KMS-11 (cell line): ENCODE measurements around the gene C3AR1.

Experiments
- H2AFZ ChIP-seq: fragments of 200-600 bp; sonication (generic); 2 replicates; pipeline ENCODE4 v1.6.1; 2016; ENCODE audit warnings: antibody characterized with exemption, mixed run types, low read depth
- H3K27ac ChIP-seq: fragments of 200-600 bp; sonication (generic); 2 replicates; pipeline ENCODE4 v1.6.1; 2016; ENCODE audit warnings: mild to moderate bottlenecking, mixed run types
- H3K27me3 ChIP-seq: fragments of 200-600 bp; sonication (generic); 2 replicates; pipeline ENCODE4 v1.6.1; 2017; ENCODE audit warnings: mild to moderate bottlenecking, low read depth, mixed run types, moderate library complexity; ENCODE audit not compliant: insufficient read depth
- H3K36me3 ChIP-seq: fragments of 200-600 bp; sonication (generic); 2 replicates; pipeline ENCODE4 v1.6.1; 2017; ENCODE audit warnings: mild to moderate bottlenecking, mixed run types; ENCODE audit not compliant: insufficient read depth
- H3K4me1 ChIP-seq: fragments of 200-600 bp; sonication (generic); 2 replicates; pipeline ENCODE4 v1.6.1; 2016; ENCODE audit warnings: mild to moderate bottlenecking, low read depth, mixed run types; ENCODE audit not compliant: poor library complexity, severe bottlenecking
- H3K4me2 ChIP-seq: fragments of 200-600 bp; sonication (generic); 2 replicates; pipeline ENCODE4 v1.7.0; 2016; ENCODE audit warnings: mild to moderate bottlenecking, mixed run types
- H3K4me3 ChIP-seq: fragments of 200-600 bp; sonication (generic); IDR thresholded peaks from 2 replicates; pipeline ENCODE4 v1.6.1; 2017; ENCODE audit warnings: low read depth, low read length, mixed read lengths; ENCODE audit not compliant: insufficient read depth
- H3K79me2 ChIP-seq: fragments of 200-600 bp; sonication (generic); 2 replicates; pipeline ENCODE4 v1.6.1; 2016; ENCODE audit warnings: low read depth, mixed run types; ENCODE audit not compliant: insufficient read depth
- H3K9ac ChIP-seq: fragments of 200-600 bp; sonication (generic); 2 replicates; pipeline ENCODE4 v1.6.1; 2016; ENCODE audit warnings: mild to moderate bottlenecking, mixed run types
- H4K20me1 ChIP-seq: fragments of 200-600 bp; sonication (generic); 2 replicates; pipeline ENCODE4 v1.6.1; 2016; ENCODE audit warnings: mild to moderate bottlenecking, mixed run types; ENCODE audit not compliant: insufficient read depth
- TF ChIP-seq, protein P1 (sequence below): fragments of 200-600 bp; sonication (generic); conservative IDR thresholded peaks from 2 replicates; pipeline ENCODE4 v1.6.1; 2017; ENCODE audit warnings: low read depth, mild to moderate bottlenecking, antibody characterized with exemption, low read length, moderate library complexity, mixed read lengths

The C3AR1 gene

DNA sequence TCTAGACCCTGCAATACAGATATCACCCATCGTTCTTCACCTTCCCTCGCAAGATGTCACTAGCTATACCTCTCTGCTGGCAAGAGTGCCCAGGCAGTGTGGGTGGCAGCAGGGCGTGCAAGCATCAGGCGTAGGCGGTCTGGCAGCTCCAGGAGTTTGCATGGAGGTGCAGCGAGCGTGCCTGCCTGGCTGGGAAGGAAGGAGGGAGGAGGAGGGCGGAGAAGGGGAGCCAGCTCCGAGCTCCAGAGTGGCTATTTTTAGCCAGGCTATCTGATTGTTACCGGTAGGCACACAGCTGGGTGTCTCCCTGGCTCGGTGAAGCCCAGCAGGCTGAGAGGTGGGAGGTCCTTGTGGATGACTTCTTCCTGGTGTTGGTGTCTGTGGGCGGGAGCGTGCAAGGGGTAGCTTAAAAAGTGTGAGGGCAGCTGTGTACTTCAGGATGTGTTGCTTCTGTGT is 27.5 kb downstream of the C3AR1 start:
- H3K36me3 ChIP-seq = no peaks in the 10 kb centered on the region
- no peaks in the 10 kb centered on the region for H3K27me3 ChIP-seq
- TF ChIP-seq, protein P1, sequence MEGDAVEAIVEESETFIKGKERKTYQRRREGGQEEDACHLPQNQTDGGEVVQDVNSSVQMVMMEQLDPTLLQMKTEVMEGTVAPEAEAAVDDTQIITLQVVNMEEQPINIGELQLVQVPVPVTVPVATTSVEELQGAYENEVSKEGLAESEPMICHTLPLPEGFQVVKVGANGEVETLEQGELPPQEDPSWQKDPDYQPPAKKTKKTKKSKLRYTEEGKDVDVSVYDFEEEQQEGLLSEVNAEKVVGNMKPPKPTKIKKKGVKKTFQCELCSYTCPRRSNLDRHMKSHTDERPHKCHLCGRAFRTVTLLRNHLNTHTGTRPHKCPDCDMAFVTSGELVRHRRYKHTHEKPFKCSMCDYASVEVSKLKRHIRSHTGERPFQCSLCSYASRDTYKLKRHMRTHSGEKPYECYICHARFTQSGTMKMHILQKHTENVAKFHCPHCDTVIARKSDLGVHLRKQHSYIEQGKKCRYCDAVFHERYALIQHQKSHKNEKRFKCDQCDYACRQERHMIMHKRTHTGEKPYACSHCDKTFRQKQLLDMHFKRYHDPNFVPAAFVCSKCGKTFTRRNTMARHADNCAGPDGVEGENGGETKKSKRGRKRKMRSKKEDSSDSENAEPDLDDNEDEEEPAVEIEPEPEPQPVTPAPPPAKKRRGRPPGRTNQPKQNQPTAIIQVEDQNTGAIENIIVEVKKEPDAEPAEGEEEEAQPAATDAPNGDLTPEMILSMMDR = no peak
- no peak overlapping the region for H2AFZ ChIP-seq
- H3K4me3 ChIP-seq = no peak overlapping the region
- no peaks in the 10 kb centered on the region for H3K79me2 ChIP-seq
- H3K9ac ChIP-seq = no peak overlapping the region
- peaks cover 19% of the 10 kb centered on the region for H3K4me1 ChIP-seq
- no peaks in the 10 kb centered on the region for H4K20me1 ChIP-seq
- no peak overlapping the region for H3K27ac ChIP-seq
- H3K4me2 ChIP-seq = no peak overlapping the region

DNA sequence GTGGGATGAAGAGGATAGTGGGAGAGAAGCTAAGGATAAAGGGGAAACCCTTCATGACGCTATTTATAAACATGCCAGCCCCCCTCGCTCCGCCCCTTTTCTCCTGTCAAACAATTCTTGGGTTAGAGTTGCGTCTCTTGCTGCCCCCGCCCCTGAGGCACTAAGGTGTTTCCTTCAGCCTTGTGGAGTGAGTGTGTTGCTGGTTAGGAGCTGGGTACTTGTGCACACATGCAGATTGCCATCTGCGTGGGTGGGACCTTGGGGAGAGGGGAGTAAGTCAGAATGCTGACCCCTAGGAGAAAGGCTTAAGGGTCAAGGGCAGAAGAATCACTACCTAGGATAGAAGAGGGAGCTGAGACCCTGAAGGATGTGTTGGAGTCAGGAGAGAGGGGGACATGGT is 28.2 kb downstream of the C3AR1 start:
- Histone ChIP-seq H2AFZ (no peak overlapping the region), H3K4me3 (no peak overlapping the region), H3K27me3 (no peaks in the 10 kb centered on the region), H3K36me3 (no peaks in the 10 kb centered on the region), H3K9ac (no peak overlapping the region), H4K20me1 (no peaks in the 10 kb centered on the region), H3K4me2 (no peak overlapping the region), H3K4me1 (peaks cover 19% of the 10 kb centered on the region), H3K27ac (no peak overlapping the region), H3K79me2 (no peaks in the 10 kb centered on the region)
- TF ChIP-seq, protein P1 = no peak

DNA sequence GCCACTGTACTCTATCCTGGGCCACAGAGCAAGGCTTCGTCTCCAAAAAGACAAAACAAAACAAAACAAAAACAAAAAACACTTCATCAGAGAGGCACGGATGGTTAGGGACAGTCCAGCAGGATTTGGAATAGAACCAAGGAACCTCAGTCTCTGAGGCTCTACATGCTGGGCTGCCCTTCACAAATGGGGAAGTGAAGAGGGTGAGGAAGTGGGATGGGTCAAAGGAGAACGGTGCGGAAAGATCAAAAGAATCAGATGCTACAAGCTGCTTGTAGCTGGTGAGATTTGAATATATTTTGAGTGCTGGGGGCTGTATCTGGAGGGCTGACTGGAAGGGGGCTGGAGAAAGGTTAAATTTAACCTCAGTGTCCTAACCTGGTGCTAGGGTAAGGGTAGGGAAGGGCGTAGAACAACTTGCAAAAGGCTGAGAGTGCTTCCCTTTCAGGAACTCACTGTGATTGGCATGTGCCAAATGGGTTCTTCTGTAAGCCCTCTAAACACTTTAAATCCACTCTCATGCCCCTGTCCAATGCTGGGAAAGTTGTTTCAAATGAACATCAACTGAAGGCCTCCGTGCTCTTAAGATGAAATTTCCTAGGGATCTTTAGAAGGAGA is 29.0 kb downstream of the C3AR1 start:
- H3K79me2 ChIP-seq = no peaks in the 10 kb centered on the region
- H3K4me3 ChIP-seq = no peak overlapping the region
- H3K36me3 ChIP-seq = no peaks in the 10 kb centered on the region
- H3K9ac ChIP-seq = no peak overlapping the region
- TF ChIP-seq, protein P1 = no peak
- no peaks in the 10 kb centered on the region for H3K27me3 ChIP-seq
- no peak overlapping the region for H3K27ac ChIP-seq
- no peak overlapping the region for H2AFZ ChIP-seq
- no peak overlapping the region for H3K4me2 ChIP-seq
- H3K4me1 ChIP-seq = peaks cover 19% of the 10 kb centered on the region
- H4K20me1 ChIP-seq = no peaks in the 10 kb centered on the region

DNA sequence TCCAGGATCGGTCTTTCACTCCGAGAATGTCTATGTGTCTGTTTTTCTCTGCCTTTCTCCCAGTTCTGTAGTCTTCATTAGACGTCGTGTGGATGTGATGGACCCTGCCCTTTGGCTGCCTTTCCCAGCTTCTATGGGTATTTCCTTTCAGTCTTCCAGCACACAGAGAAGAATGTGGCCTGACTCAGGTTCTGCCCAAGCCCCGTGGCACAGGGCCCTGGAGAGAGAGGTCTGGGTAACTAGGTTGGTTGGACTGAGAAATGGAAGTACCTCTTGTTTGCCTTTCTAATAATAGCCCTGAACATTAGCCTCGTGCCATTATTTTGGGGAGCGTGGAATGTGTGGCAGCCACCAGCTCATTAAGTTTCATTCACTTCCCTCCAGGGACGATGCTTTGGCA is 29.8 kb downstream of the C3AR1 start:
- no peaks in the 10 kb centered on the region for H3K79me2 ChIP-seq
- no peak overlapping the region for H3K4me2 ChIP-seq
- H3K27me3 ChIP-seq = no peaks in the 10 kb centered on the region
- TF ChIP-seq, protein P1 = no peak
- no peak overlapping the region for H3K9ac ChIP-seq
- no peaks in the 10 kb centered on the region for H3K36me3 ChIP-seq
- H3K27ac ChIP-seq = no peak overlapping the region
- H4K20me1 ChIP-seq = no peaks in the 10 kb centered on the region
- peaks cover 27% of the 10 kb centered on the region for H3K4me1 ChIP-seq
- no peak overlapping the region for H2AFZ ChIP-seq
- no peak overlapping the region for H3K4me3 ChIP-seq
